Activated naive CD8-positive, alpha-beta T cell treated with anti-CD3 and anti-CD28 coated beads, Interleukin-2, amount 50 U/mL, for 16 hours (primary cell): Measurements from ENCODE around the gene SEMA7A.
A peak's percentile ranks its signal among the peaks of the same experiment; 100 is the strongest.

Source experiments
- DNase-seq: peaks from one replicate; pipeline ENCODE4 v3.0.0-alpha.2; 2020; ENCODE audit warnings: low read depth, low spot score

Gene SEMA7A

DNA sequence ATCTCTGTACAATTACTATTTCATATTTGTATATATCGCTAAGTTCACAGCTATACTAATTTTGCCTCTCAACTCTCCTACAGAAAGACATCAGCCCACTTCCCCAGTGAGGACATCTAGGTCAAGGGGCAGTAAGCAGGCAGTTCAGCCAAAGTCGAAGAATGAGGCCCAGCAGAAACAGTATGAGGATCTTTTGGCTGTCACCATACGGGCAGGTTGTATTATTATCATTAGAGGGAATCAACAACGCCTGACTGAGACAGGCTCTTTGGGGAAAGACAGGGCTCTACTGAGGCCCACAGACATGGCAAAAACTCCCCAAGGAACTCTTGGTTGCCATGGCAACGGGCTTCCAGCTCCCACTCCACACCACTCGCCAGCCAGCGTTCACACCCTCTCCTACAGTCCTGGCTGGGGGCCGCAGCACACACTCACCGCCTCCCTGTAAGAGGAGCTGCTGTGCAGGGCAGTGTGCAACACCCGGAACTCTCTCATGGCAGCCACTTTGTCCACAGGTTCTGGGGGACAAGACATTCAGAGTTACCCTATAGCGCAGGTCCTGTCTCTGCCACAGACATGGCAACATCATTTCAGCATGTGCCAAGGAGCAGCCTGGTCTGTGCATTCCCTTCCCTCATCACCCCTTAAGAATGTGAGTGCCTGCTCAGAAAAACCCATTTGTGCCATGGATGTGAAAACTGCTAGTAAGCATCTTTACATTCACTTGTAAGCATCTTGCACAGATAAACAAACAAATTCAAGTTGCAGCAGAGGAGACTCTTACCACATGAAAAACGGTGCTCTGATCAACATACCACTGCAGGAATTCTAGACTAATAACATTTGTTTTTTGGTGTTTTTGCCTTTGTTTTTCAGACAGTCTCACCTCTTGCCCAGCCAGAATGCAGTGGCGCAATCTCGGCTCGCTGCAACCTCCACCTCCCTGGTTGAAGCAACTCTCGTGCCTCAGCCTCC lies 18.4 kb upstream of the SEMA7A start:
- DNase-seq = no peak

- DNase-seq = no peak
These were observed 17.6 kb upstream of the SEMA7A start for GRCh38 chr15:74451322-74451721.

- no peak for DNase-seq
These were observed 16.0 kb upstream of the SEMA7A start for GRCh38 chr15:74449643-74450205.

- DNase-seq = no peak
These were observed 15.3 kb upstream of the SEMA7A start for GRCh38 chr15:74449095-74449494.

DNA sequence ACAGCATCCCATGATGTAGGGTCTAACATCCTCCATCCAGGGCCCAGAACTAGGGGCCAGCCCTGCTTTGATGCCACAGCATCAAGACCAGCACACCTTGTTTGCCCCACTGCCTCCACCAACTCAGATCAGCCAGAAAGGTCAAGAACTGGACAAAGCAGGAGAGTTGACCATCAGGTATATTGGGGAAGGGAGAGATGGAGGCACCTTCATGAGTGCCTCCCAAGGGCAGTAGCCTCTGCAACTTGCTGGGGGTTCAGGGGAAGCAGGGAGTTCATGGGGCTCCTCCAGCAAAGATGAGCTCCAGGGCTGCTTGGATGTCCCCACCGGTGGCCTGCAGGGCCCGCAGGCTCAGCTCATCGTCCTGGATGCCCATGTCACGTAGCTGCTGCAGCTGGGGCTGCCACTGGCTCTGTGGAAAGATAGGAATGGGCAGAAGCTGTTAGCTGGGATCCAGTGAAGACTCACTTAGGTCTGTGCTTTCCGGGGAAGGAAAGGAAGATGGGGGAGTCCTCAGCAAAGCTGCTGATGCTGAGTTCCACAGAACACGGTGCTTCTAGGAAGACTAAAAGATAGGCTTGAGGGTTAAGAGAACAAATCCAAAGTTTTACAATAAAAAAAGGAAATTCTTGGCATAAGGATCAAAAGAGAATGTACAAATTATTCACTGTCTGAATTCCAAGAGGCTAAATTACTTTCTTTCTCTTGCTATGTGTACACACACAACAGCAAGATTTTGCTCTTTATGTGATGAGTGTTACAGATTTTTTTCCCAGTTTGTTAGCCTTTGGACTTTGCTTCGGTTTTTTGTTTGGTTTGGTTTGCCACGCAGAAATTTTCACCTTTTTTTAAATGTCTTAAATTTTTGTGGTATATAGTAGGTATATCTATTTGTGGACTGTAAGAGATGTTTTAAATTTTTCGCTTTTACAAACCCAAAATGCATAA lies 12.3 kb upstream of the SEMA7A start:
- DNase-seq = no peak

DNA sequence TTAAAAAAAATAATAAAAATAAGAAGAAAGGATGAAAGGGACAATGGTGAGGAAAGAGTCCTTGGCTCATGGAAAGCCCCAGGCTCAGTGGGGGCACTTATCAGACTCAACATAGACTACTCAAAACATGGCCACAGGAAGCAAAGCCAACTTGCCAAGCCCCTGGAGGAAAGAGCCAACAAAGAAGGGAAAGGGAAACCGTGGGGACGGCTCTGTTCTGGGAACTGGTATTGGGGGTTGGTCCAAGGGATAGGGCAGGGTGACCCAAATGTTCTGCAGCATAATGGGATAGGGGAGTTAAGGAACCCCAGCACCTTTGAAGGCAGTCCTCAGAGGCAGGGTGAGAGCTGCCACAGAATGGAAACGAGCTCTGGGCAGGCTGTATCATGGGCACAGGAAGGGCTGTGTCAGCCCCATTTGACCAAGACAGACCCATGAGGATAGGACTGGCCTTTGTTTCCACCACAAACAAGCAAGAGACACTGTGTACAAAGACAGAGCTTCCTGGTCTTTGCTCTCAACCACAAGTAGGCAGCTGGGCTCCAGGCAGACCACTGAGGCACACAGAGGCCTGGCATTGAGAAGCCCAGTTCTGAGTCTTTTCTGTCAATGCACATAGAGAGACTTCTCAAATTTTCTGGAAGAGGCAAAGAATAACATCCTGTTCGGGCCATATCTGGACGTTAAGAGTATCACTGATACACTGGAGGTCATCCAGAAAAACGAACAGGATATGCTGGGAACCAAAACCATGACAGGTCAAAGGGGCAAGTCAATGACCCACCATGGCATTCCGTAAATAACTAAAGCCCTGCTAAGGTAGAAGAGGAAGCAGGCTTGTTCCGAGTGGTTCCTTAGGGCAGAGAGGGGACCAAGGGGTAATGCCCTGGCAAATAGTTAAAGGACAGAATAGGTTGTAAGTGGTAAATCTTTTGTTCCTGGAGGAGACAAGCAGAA lies 10.6 kb upstream of the SEMA7A start:
- no peak for DNase-seq

GRCh38 chr15:74443100-74443909 lies 9.5 kb upstream of the SEMA7A start:
- no peak for DNase-seq

- no peak for DNase-seq
These were observed 8.8 kb upstream of the SEMA7A start for GRCh38 chr15:74442604-74443003.

DNA sequence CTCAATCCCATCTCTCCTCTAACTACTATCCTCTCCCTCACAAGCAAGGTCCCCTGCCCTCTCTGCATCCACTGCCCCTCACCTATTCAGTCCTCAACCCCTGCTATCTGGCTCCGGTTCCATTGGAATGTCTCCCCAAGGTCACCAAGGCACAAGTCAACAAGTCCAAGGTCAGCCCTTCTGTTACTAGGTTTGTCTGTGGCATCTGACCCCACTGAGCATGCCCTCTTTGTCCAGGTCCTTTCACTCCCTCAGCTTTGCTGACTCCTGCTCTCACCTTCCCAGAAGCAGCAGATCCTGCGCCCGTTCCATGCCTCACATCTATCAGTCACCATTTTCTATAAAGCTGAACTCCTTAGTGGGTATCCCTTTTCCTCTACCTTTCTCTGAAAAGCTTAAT lies 8.3 kb upstream of the SEMA7A start:
- no peak for DNase-seq

GRCh38 chr15:74441248-74441941 lies 7.6 kb upstream of the SEMA7A start:
- no peak for DNase-seq

DNA sequence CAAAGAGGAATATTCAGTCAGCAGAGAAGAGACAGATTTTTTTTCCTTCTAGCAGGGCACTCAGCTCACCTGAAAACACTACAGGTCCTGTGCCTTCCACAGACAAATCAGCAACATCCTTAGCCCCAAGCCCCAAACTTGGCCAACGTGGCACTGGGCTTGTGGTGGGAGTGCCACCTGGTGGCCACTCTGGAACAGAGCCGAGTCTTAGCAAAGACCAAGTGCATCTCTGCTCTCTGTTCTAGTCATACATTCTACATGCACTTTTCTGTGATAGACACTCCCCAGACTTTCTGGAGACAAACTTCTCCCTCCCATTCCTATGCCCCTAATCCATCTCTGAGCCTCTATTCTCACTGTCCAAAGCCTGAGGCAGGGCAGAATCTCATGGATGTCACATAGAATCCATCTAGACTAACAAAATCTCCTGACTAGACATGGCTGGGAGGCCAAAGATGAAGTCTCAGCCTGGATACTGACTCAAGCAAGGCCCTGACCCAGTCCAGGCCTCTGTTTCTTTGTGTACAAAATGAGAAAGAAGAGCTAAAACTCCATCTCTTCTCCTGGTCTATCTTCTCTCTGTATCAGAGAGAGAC lies 5.1 kb upstream of the SEMA7A start:
- peak; percentile 61 for DNase-seq

- no peak for DNase-seq
These were observed 4.4 kb upstream of the SEMA7A start for GRCh38 chr15:74438206-74438605.

DNA sequence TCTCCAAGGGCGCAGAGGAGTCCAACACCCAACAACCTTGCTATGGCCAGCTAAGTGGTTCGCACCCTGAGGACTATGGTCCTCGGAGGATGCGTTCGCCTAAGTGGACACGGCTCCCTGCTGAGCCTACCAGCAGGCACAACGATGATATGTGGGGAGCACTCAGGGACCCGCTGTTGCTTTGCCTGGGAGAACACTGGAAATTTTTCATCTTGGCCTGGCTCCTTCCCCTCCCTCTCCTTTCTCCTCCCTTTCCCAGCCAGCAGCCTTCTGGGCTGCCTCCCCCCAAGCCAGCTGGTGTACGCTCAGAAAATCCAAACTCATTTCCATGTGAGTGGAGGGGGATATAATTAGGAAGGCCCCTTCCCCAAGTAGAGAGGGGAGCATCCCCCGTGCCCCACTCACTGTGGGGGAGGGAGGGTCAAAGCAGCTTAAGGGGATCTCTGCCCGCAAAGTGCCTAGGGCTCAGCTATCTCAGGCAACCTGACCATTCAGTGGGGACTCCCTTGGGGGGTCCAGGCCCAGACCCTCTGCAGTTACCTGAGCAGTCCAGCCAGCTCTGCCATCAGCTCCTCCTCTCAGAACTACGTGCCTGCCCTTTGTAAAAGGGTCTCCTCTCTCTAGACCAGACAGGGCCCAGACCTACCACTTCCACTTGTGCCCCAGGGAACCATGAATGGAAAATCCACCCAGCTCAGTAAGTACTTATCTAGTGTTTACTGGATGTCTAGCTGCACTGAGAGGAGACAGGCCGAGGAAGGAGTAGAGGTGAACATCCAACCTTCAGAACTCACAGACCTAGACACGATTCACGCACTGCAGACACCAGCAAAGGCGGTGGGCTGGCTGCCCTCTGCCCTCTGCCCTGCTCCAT lies 742 bp upstream of the SEMA7A start:
- no peak for DNase-seq

DNA sequence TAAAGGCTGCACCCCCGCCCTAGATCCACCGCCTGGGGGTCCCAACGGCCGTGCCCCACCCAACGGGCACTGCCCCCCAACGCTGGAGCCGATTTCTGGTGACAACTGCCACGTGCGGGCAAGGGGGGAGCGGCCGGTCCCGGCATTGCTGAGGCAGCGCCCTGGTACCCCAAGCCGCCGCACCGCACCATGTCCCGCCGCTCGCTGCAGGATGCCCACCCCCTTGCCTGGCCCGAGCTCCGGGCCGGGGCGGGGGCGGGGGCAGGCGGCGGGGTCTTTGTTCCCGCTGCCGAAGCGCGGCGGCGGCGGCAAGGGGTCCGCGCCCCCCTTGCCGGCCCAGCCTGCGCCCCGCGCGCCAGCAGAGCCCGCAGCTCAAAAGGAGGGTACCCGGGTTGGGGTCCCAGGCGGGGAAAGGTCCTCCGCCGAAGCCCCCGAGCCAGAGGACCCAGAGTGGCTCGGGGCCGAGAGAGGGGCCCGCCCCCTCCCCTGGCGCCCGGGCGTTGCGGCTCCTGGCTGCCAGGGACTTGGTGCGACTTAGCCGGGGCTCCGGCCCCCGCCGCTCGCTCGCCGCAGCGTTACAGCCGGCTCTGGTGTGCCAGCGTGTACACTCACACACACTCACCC lies 678 bp downstream of the SEMA7A start:
- DNase-seq = no peak

- no peak for DNase-seq
These were observed 1.3 kb downstream of the SEMA7A start for GRCh38 chr15:74432271-74432967.

DNA sequence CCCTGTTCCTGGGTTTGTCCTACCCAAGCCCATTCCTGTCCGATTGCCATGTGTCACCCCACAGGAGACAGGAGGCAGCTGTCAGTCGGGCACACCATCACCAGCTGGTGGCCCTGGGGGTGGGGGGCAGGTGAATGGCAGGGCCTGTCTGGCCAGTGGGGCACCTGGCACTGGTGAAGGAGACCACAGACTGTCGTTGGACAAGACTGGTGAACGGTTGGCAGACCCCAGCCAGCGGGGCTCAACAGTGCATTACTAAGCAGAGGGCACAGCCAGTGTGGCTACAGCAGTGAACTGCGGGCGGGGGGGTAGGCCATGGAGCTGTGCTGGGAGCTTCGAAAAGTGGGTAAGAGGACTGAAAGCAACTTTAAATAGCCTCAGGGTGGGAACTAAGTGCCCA lies 2.1 kb downstream of the SEMA7A start:
- DNase-seq = no peak

GRCh38 chr15:74431116-74431515 lies 2.6 kb downstream of the SEMA7A start:
- no peak for DNase-seq
